Hindlimb muscle (tissue), 1 donor: Measurements from ENCODE around the gene WDR83. TPM values are rescaled to one million over a fixed set of nuclear protein-coding genes. Genes with fewer than 3 reads are reported as not detected.
A peak's percentile ranks its signal among the peaks of the same experiment; 100 is the strongest.
"Not testable (repeated sequence)": the region's sequence is repeated elsewhere in the genome, so short reads cannot be mapped to it uniquely, and the experiment has no call there.

Experiments used
- DNase-seq: peaks from one replicate; pipeline ENCODE4 v3.0.0-alpha.2; 2013
- polyA plus RNA-seq: library from polyadenylated mRNA; unstranded; fragments of 120-200 nt; gene quantifications from one replicate; pipeline ENCODE4 v1.2.1, GENCODE V29; 2013; ENCODE audit not compliant: insufficient read length

Gene WDR83
- polyA plus RNA-seq, 1 donor: 12.3 TPM

GRCh38 chr19:12687496-12688196, 21.0 kb downstream of the WDR83 start, which contains the start of gene GNG14:
TSS of gene GNG14 (plus strand) at chr19:12687998. CDS start at chr19:12688049, 51 bp downstream.
- DNase-seq: no peak

GRCh38 chr19:12689012-12689411, 22.4 kb downstream of the WDR83 start:
- DNase-seq: no peak

- DNase-seq: no peak
Observed at GRCh38 chr19:12689581-12690216, 23.1 kb downstream of the WDR83 start.

GRCh38 chr19:12692960-12693359, 26.4 kb downstream of the WDR83 start:
- no peak for DNase-seq

- DNase-seq: no peak
Observed at GRCh38 chr19:12694641-12695040, 28.0 kb downstream of the WDR83 start.

GRCh38 chr19:12695096-12695495, 28.5 kb downstream of the WDR83 start:
- DNase-seq: no peak

- no peak for DNase-seq
Observed at GRCh38 chr19:12695514-12695913, 28.9 kb downstream of the WDR83 start.

GRCh38 chr19:12695997-12696365, 29.4 kb downstream of the WDR83 start:
- no peak for DNase-seq

GRCh38 chr19:12696366-12697335, 30.0 kb downstream of the WDR83 start, which contains the start of gene FBXW9:
TSS of gene FBXW9 (minus strand) at chr19:12696631. CDS start at chr19:12696581, 50 bp downstream.
- DNase-seq: peak; percentile 96

GRCh38 chr19:12697425-12697824, 30.8 kb downstream of the WDR83 start:
- DNase-seq: not testable (repeated sequence)

- DNase-seq: no peak
Observed at GRCh38 chr19:12698138-12698537, 31.5 kb downstream of the WDR83 start.

GRCh38 chr19:12701596-12702282, 35.1 kb downstream of the WDR83 start:
- DNase-seq: no peak

GRCh38 chr19:12703046-12703445, 36.4 kb downstream of the WDR83 start:
- DNase-seq: peak; percentile 40

- no peak for DNase-seq
Observed at GRCh38 chr19:12705169-12705568, 38.6 kb downstream of the WDR83 start.

- no peak for DNase-seq
Observed at GRCh38 chr19:12705654-12706331, 39.2 kb downstream of the WDR83 start.

- DNase-seq: no peak
Observed at GRCh38 chr19:12706332-12706718, 39.7 kb downstream of the WDR83 start.

- no peak for DNase-seq
Observed at GRCh38 chr19:12708641-12709040, 42.0 kb downstream of the WDR83 start.

- DNase-seq: no peak
Observed at GRCh38 chr19:12711187-12711586, 44.6 kb downstream of the WDR83 start.

- not testable (repeated sequence) for DNase-seq
Observed at GRCh38 chr19:12712077-12712476, 45.5 kb downstream of the WDR83 start.

GRCh38 chr19:12713304-12713703, 46.7 kb downstream of the WDR83 start:
- DNase-seq: not testable (repeated sequence)

GRCh38 chr19:12715102-12715501, 48.5 kb downstream of the WDR83 start:
- DNase-seq: no peak

- no peak for DNase-seq
Observed at GRCh38 chr19:12715929-12716328, 49.3 kb downstream of the WDR83 start.
